Measurements from ENCODE around the gene ATP5MC2.

Gene ATP5MC2

DNA sequence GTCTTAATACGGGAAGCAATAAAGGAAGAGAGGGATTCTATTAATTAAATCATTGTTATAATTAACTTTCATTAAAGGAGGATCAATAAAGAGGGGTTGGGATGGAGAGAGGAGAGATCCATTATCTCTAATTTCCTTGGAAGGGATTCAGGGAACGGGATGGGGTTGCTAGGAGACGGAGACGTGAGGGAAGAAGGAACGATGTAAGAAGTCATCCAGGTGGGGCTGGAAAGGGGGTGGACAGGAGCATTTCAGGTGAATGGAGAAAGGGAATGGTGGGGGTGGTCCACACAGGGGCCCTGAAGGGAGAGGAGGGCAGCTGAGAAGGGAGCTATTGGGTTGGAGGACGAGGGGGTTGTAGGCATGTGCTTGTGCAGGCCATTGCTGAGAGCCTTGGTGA, 34.2 kb upstream of the ATP5MC2 start:
- TF ChIP-seq, protein P1, sequence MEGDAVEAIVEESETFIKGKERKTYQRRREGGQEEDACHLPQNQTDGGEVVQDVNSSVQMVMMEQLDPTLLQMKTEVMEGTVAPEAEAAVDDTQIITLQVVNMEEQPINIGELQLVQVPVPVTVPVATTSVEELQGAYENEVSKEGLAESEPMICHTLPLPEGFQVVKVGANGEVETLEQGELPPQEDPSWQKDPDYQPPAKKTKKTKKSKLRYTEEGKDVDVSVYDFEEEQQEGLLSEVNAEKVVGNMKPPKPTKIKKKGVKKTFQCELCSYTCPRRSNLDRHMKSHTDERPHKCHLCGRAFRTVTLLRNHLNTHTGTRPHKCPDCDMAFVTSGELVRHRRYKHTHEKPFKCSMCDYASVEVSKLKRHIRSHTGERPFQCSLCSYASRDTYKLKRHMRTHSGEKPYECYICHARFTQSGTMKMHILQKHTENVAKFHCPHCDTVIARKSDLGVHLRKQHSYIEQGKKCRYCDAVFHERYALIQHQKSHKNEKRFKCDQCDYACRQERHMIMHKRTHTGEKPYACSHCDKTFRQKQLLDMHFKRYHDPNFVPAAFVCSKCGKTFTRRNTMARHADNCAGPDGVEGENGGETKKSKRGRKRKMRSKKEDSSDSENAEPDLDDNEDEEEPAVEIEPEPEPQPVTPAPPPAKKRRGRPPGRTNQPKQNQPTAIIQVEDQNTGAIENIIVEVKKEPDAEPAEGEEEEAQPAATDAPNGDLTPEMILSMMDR (conservative IDR thresholded peaks at IDR 0.05; ENCODE audit: low read depth, low read length) = no peak
- Histone ChIP-seq H3K4me3 (IDR thresholded peaks at IDR 0.05; ENCODE audit: insufficient read depth, low read depth, low read length) (no peak overlapping the region), H4K20me1 (ENCODE audit: insufficient read depth) (no peaks in the 10 kb centered on the region), H3K79me2 (ENCODE audit: insufficient read depth, low read depth) (no peaks in the 10 kb centered on the region), H2AFZ (ENCODE audit: low read depth) (no peak overlapping the region), H3K27ac (no peak overlapping the region), H3K4me2 (no peak overlapping the region), H3K9ac (no peak overlapping the region), H3K27me3 (ENCODE audit: insufficient read depth, low read depth) (no peaks in the 10 kb centered on the region; the same call in 1 of the 2 replicates), H3K4me1 (ENCODE audit: low read depth, poor library complexity, severe bottlenecking) (no peaks in the 10 kb centered on the region), H3K36me3 (ENCODE audit: insufficient read depth) (no peaks in the 10 kb centered on the region)

DNA sequence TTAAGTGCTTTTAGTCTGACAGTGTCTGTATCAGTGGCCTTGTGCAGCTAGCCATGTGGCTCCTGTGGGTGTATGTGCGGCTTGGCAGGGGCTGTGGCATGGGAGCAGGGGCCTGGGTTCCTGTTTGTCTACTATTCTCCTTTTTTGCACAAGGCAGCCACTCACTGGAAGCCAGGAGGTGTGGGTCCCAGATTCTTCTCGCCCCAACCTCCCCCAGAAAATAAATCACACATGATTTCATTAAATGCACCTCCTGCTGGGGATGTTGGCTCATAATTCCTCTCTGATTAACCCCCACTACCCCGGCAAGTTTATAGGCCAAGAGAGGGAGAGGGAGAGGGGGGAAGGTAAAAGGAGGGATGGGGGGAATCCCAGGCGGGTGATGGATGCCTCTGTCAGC, 33.8 kb upstream of the ATP5MC2 start:
- no peak overlapping the region for H2AFZ ChIP-seq (ENCODE audit: low read depth)
- H4K20me1 ChIP-seq (ENCODE audit: insufficient read depth) = no peaks in the 10 kb centered on the region
- no peak overlapping the region for H3K4me2 ChIP-seq
- no peak overlapping the region for H3K4me3 ChIP-seq (IDR thresholded peaks at IDR 0.05; ENCODE audit: insufficient read depth, low read depth, low read length)
- H3K27ac ChIP-seq = no peak overlapping the region
- TF ChIP-seq, protein P1 (conservative IDR thresholded peaks at IDR 0.05; ENCODE audit: low read depth, low read length) = no peak
- no peaks in the 10 kb centered on the region for H3K36me3 ChIP-seq (ENCODE audit: insufficient read depth)
- H3K4me1 ChIP-seq (ENCODE audit: low read depth, poor library complexity, severe bottlenecking) = no peaks in the 10 kb centered on the region
- no peak overlapping the region for H3K9ac ChIP-seq
- H3K27me3 ChIP-seq (ENCODE audit: insufficient read depth, low read depth) = no peaks in the 10 kb centered on the region; the same call in 1 of the 2 replicates
- H3K79me2 ChIP-seq (ENCODE audit: insufficient read depth, low read depth) = no peaks in the 10 kb centered on the region

DNA sequence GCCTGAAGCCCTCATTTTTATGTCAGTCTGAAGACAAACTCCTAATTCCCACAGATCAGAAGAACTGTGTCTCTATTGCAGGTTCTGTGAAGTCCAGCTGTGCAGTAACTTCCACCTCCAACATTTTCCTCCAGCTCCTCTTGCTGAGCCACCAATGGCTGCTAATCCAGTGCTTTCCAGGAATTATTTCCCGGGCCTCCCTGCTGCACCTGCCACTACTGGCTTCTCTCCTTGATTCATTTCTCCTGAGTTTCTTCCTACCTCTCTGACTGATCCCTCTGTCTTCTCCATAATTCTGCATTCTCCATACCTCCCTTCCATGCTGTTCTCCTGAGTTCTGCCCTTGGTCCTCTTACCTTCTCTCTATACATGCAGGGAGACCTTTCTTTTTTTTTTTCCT, 30.2 kb upstream of the ATP5MC2 start:
- H3K79me2 ChIP-seq (ENCODE audit: insufficient read depth, low read depth) = no peaks in the 10 kb centered on the region
- no peak overlapping the region for H2AFZ ChIP-seq (ENCODE audit: low read depth)
- H3K4me1 ChIP-seq (ENCODE audit: low read depth, poor library complexity, severe bottlenecking) = no peaks in the 10 kb centered on the region
- no peak overlapping the region for H3K4me2 ChIP-seq
- H4K20me1 ChIP-seq (ENCODE audit: insufficient read depth) = no peaks in the 10 kb centered on the region
- no peak overlapping the region for H3K27ac ChIP-seq
- H3K27me3 ChIP-seq (ENCODE audit: insufficient read depth, low read depth) = peaks cover 10% of the 10 kb centered on the region; the same call in 1 of the 2 replicates
- H3K4me3 ChIP-seq (IDR thresholded peaks at IDR 0.05; ENCODE audit: insufficient read depth, low read depth, low read length) = no peak overlapping the region
- TF ChIP-seq, protein P1 (conservative IDR thresholded peaks at IDR 0.05; ENCODE audit: low read depth, low read length) = no peak
- no peak overlapping the region for H3K9ac ChIP-seq
- H3K36me3 ChIP-seq (ENCODE audit: insufficient read depth) = no peaks in the 10 kb centered on the region

DNA sequence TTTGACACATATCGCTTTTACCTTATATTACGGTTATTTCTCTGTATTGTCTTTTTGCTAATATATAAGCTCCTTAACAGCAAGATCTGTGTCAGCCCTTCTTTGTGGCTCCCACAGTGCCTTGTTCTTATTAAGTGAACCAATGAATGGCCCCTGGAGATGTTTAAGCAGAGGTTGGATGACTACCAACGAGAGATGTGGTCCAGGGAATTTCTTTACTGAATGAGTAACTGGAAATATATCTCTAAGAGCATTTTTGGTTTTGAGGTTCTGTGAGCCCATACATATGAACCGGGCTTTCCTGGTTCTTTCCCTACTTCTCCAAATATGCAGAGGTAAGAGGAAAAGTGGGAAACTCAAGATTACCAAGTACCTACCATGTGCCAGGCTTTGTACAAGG, 27.9 kb upstream of the ATP5MC2 start:
- Histone ChIP-seq H3K4me3 (IDR thresholded peaks at IDR 0.05; ENCODE audit: insufficient read depth, low read depth, low read length) (no peak overlapping the region), H3K4me1 (ENCODE audit: low read depth, poor library complexity, severe bottlenecking) (peaks cover 9% of the 10 kb centered on the region), H3K27ac (no peak overlapping the region), H4K20me1 (ENCODE audit: insufficient read depth) (no peaks in the 10 kb centered on the region), H3K4me2 (no peak overlapping the region), H3K79me2 (ENCODE audit: insufficient read depth, low read depth) (no peaks in the 10 kb centered on the region), H2AFZ (ENCODE audit: low read depth) (no peak overlapping the region), H3K9ac (no peak overlapping the region), H3K27me3 (ENCODE audit: insufficient read depth, low read depth) (peaks cover 31% of the 10 kb centered on the region), H3K36me3 (ENCODE audit: insufficient read depth) (no peaks in the 10 kb centered on the region)
- TF ChIP-seq, protein P1 (conservative IDR thresholded peaks at IDR 0.05; ENCODE audit: low read depth, low read length) = no peak

Measured in KMS-11 (cell line).